WTC11 (cell line): Measurements from ENCODE around the gene REEP6. TPM values are rescaled to one million over a fixed set of nuclear protein-coding genes. Genes with fewer than 3 reads are reported as not detected.
A peak's percentile ranks its signal among the peaks of the same experiment; 100 is the strongest.

Source experiments
- ATAC-seq: fragments of 200-7000 bp; cut with Tn5 transposase; 2 replicates; pipeline ENCODE4 v1.10.0; 2021; ENCODE audit warnings: mild to moderate bottlenecking, moderate library complexity
- CTCF ChIA-PET: fragments of 300-600 bp; sonication (Branson Sonifier 250); formaldehyde crosslinking; loops from one replicate; lab custom pipeline; 2021; ENCODE audit warnings: antibody characterized with exemption; lab: Charles Lee
- POLR2A ChIA-PET: fragments of 350-600 bp; sonication (Branson Sonifier 250); formaldehyde crosslinking; loops from one replicate; lab custom pipeline; 2021; ENCODE audit warnings: antibody characterized with exemption; lab: Charles Lee
- DNase-seq: peaks from one replicate; pipeline ENCODE4 v3.0.0; 2021; ENCODE audit warnings: low spot score
- H3K27ac Mint-ChIP-seq: 2 replicates; pipeline ENCODE4 v1.8.0; 2021; ENCODE audit warnings: mixed read lengths
- H3K27me3 Mint-ChIP-seq: 2 replicates; pipeline ENCODE4 v1.8.0; 2021; ENCODE audit warnings: low read depth, mild to moderate bottlenecking, moderate library complexity, mixed read lengths
- H3K36me3 Mint-ChIP-seq: 2 replicates; pipeline ENCODE4 v1.8.0; 2021; ENCODE audit warnings: mixed read lengths
- H3K4me1 Mint-ChIP-seq: 2 replicates; pipeline ENCODE4 v1.8.0; 2022; ENCODE audit warnings: mixed read lengths
- H3K4me3 Mint-ChIP-seq: 2 replicates; pipeline ENCODE4 v1.8.0; 2021; ENCODE audit warnings: mild to moderate bottlenecking, moderate library complexity, mixed read lengths
- H3K9me3 Mint-ChIP-seq: 2 replicates; pipeline ENCODE4 v1.8.0; 2021; ENCODE audit warnings: mixed read lengths
- ATF1 ChIP-seq: sonication (generic); formaldehyde crosslinking; IDR thresholded peaks from 2 replicates; pipeline ENCODE4 v1.8.1; 2023; ENCODE audit warnings: mild to moderate bottlenecking, moderate library complexity, missing genetic modification reagents
- ATF6 ChIP-seq: sonication (generic); formaldehyde crosslinking; IDR thresholded peaks from 2 replicates; pipeline ENCODE4 v1.8.1; 2023; ENCODE audit warnings: mild to moderate bottlenecking, missing genetic modification reagents
- CREB1 ChIP-seq: sonication (generic); formaldehyde crosslinking; IDR thresholded peaks from 2 replicates; pipeline ENCODE4 v1.8.0; 2023; ENCODE audit warnings: mild to moderate bottlenecking, missing genetic modification reagents
- E2F1 ChIP-seq: sonication (generic); formaldehyde crosslinking; IDR thresholded peaks from 2 replicates; pipeline ENCODE4 v1.8.0; 2022; ENCODE audit warnings: mild to moderate bottlenecking, missing genetic modification reagents
- ELF4 ChIP-seq: sonication (generic); formaldehyde crosslinking; IDR thresholded peaks from 2 replicates; pipeline ENCODE4 v1.8.1; 2022; ENCODE audit warnings: low read depth, mild to moderate bottlenecking, moderate library complexity, missing genetic modification reagents
- ESRRA ChIP-seq: sonication (generic); formaldehyde crosslinking; IDR thresholded peaks from 2 replicates; pipeline ENCODE4 v1.8.1; 2022; ENCODE audit warnings: mild to moderate bottlenecking, missing genetic modification reagents, borderline replicate concordance
- FOXK1 ChIP-seq: sonication (generic); formaldehyde crosslinking; IDR thresholded peaks from 2 replicates; pipeline ENCODE4 v1.8.0; 2022; ENCODE audit warnings: mild to moderate bottlenecking, moderate library complexity, missing genetic modification reagents
- HMGA2 ChIP-seq: fragments of 250-450 bp; sonication (Bioruptor Pico); IDR thresholded peaks from 2 replicates; pipeline ENCODE4 v1.4.0; 2021; ENCODE audit warnings: mild to moderate bottlenecking, moderate library complexity
- IRF2 ChIP-seq: sonication (generic); formaldehyde crosslinking; IDR thresholded peaks from 2 replicates; pipeline ENCODE4 v1.8.0; 2022; ENCODE audit warnings: low read depth, missing genetic modification reagents, borderline replicate concordance
- NFE2L1 ChIP-seq: sonication (generic); formaldehyde crosslinking; IDR thresholded peaks from 2 replicates; pipeline ENCODE4 v1.8.1; 2023; ENCODE audit warnings: missing genetic modification reagents
- NR1H2 ChIP-seq: sonication (generic); formaldehyde crosslinking; IDR thresholded peaks from 2 replicates; pipeline ENCODE4 v1.9.0; 2021; ENCODE audit warnings: mild to moderate bottlenecking, moderate library complexity, missing genetic modification reagents
- NR3C1 ChIP-seq: sonication (generic); formaldehyde crosslinking; conservative IDR thresholded peaks from 2 replicates; pipeline ENCODE4 v1.8.1; 2023; ENCODE audit warnings: low read depth, mild to moderate bottlenecking, missing genetic modification reagents
- RELA ChIP-seq: sonication (generic); formaldehyde crosslinking; IDR thresholded peaks from 2 replicates; pipeline ENCODE4 v1.8.1; 2022; ENCODE audit warnings: missing genetic modification reagents, mild to moderate bottlenecking, borderline replicate concordance
- RORB ChIP-seq: fragments of 250-450 bp; sonication (Bioruptor Pico); IDR thresholded peaks from 2 replicates; pipeline ENCODE4 v1.9.0; 2021; ENCODE audit warnings: mild to moderate bottlenecking
- SP1 ChIP-seq: sonication (generic); formaldehyde crosslinking; conservative IDR thresholded peaks from 2 replicates; pipeline ENCODE4 v1.8.1; 2022; ENCODE audit warnings: missing genetic modification reagents
- TCF7 ChIP-seq: sonication (generic); formaldehyde crosslinking; IDR thresholded peaks from 2 replicates; pipeline ENCODE4 v1.8.0; 2022; ENCODE audit warnings: mild to moderate bottlenecking, low read depth, missing genetic modification reagents, moderate library complexity
- TP53 ChIP-seq: sonication (generic); formaldehyde crosslinking; IDR thresholded peaks from 2 replicates; pipeline ENCODE4 v1.8.1; 2023; ENCODE audit warnings: mild to moderate bottlenecking, missing genetic modification reagents
- ZNF317 ChIP-seq: sonication (generic); formaldehyde crosslinking; IDR thresholded peaks from 2 replicates; pipeline ENCODE4 v1.8.1; 2023; ENCODE audit warnings: low read depth, mild to moderate bottlenecking, moderate library complexity, missing genetic modification reagents, borderline replicate concordance
- ZNF416 ChIP-seq: fragments of 250-450 bp; sonication (Bioruptor Pico); IDR thresholded peaks from 2 replicates; pipeline ENCODE4 v1.9.0; 2021; ENCODE audit warnings: mild to moderate bottlenecking, inconsistent platforms
- ZNF532 ChIP-seq: fragments of 250-450 bp; sonication (Bioruptor Pico); IDR thresholded peaks from 2 replicates; pipeline ENCODE4 v1.9.0; 2021; ENCODE audit warnings: mild to moderate bottlenecking, borderline replicate concordance
- ZNF671 ChIP-seq: fragments of 250-450 bp; sonication (Bioruptor Pico); IDR thresholded peaks from 2 replicates; pipeline ENCODE4 v1.8.0; 2021; ENCODE audit warnings: mild to moderate bottlenecking
- total RNA-seq: library from RNA; stranded (reverse); gene quantifications from 3 replicates; pipeline ENCODE4 v1.2.3, GENCODE V29; 2021
- TF ChIP-seq, protein P1 (sequence below): sonication (generic); formaldehyde crosslinking; IDR thresholded peaks from 2 replicates; pipeline ENCODE4 v1.8.1; 2022; ENCODE audit warnings: mild to moderate bottlenecking, moderate library complexity, missing genetic modification reagents
- TF ChIP-seq, protein P2 (sequence below): sonication (generic); formaldehyde crosslinking; IDR thresholded peaks from 2 replicates; pipeline ENCODE4 v1.8.1; 2022; ENCODE audit warnings: mild to moderate bottlenecking, missing genetic modification reagents, moderate library complexity, borderline replicate concordance
- TF ChIP-seq, protein P3 (sequence below): fragments of 250-450 bp; sonication (Bioruptor Pico); IDR thresholded peaks from 2 replicates; pipeline ENCODE4 v1.9.0; 2021; ENCODE audit warnings: moderate library complexity, mild to moderate bottlenecking, inconsistent platforms, borderline replicate concordance

Gene REEP6
- total RNA-seq, 1 experiment from 2014 or later = 17.0 TPM

DNA sequence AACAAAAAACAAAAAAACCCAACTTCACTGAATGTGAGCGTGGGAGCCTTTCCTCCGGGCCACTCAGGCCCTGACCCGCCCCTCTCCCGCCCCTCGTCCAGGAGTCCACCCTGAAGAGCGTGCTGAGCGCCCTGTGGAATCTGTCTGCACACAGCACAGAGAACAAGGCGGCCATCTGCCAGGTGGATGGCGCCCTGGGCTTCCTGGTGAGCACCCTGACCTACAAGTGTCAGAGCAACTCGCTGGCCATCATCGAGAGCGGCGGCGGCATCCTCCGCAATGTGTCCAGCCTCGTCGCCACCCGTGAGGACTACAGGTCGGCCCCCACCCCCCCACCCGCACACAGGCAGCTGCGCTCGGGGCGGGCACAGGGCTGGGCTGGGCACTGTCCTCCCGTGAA, 29.1 kb upstream of the REEP6 start:
- ATAC-seq (no peak), DNase-seq (peak; percentile 8)
- POLR2A ChIA-PET = no interaction called here
- Mint-ChIP-seq H3K27ac (no peak overlapping the region), H3K4me1 (peaks cover 3% of the 10 kb centered on the region; the same call in 1 of the 2 replicates), H3K9me3 (no peaks in the 10 kb centered on the region), H3K36me3 (no peaks in the 10 kb centered on the region), H3K4me3 (no peak overlapping the region), H3K27me3 (peaks cover 55% of the 10 kb centered on the region)
- CTCF ChIA-PET = no interaction called here
- TF ChIP-seq ESRRA = no peak
- TF ChIP-seq RORB = no peak
- TF ChIP-seq ZNF671 (CRISPR knock-in tag) = no peak
- no peak for TF ChIP-seq RELA
- TF ChIP-seq SP1 = no peak
- no peak for TF ChIP-seq ZNF416 (CRISPR knock-in tag)
- TF ChIP-seq, protein P1, sequence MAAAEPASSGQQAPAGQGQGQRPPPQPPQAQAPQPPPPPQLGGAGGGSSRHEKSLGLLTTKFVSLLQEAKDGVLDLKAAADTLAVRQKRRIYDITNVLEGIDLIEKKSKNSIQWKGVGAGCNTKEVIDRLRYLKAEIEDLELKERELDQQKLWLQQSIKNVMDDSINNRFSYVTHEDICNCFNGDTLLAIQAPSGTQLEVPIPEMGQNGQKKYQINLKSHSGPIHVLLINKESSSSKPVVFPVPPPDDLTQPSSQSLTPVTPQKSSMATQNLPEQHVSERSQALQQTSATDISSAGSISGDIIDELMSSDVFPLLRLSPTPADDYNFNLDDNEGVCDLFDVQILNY (CRISPR knock-in tag) = no peak
- no peak for TF ChIP-seq ATF1 (CRISPR knock-in tag)
- no peak for TF ChIP-seq ZNF532

GRCh38 chr19:1465191-1466016, 25.6 kb upstream of the REEP6 start:
- ATAC-seq (peak; percentile 20), DNase-seq (peak; percentile 74)
- POLR2A ChIA-PET = interaction anchor here (1.0 to 1.7 kb wide), 3 partner anchors 10 to 21 kb away, joined by 3 to 10 read pairs (median 4); no protein-coding TSS in a partner anchor
- no peak overlapping the region for H3K4me3 Mint-ChIP-seq
- H3K9me3 Mint-ChIP-seq = no peaks in the 10 kb centered on the region
- peaks cover 64% of the 10 kb centered on the region for H3K27me3 Mint-ChIP-seq
- no peaks in the 10 kb centered on the region for H3K36me3 Mint-ChIP-seq
- no peak overlapping the region for H3K27ac Mint-ChIP-seq
- CTCF ChIA-PET = interaction anchor here (0.6 to 5.0 kb wide), 17 partner anchors 9 to 361 kb away, joined by 3 to 76 read pairs (median 7); partner anchors contain the start of gene REEP6
- H3K4me1 Mint-ChIP-seq = peaks cover 2% of the 10 kb centered on the region; the same call in 1 of the 2 replicates
- no peak for TF ChIP-seq NFE2L1 (CRISPR knock-in tag)
- TF ChIP-seq TCF7 (CRISPR knock-in tag) = no peak
- TF ChIP-seq, protein P2, sequence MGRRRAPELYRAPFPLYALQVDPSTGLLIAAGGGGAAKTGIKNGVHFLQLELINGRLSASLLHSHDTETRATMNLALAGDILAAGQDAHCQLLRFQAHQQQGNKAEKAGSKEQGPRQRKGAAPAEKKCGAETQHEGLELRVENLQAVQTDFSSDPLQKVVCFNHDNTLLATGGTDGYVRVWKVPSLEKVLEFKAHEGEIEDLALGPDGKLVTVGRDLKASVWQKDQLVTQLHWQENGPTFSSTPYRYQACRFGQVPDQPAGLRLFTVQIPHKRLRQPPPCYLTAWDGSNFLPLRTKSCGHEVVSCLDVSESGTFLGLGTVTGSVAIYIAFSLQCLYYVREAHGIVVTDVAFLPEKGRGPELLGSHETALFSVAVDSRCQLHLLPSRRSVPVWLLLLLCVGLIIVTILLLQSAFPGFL = no peak
- TF ChIP-seq ATF6 (CRISPR knock-in tag) = no peak
- TF ChIP-seq ELF4 (CRISPR knock-in tag) = no peak
- no peak for TF ChIP-seq HMGA2
- peak; percentile 86; the same call in 1 of the 2 replicates for TF ChIP-seq TP53 (CRISPR knock-in tag)
- no peak for TF ChIP-seq IRF2
- TF ChIP-seq CREB1 (CRISPR knock-in tag) = no peak
- TF ChIP-seq NR1H2 (CRISPR knock-in tag) = no peak
- no peak for TF ChIP-seq E2F1 (CRISPR knock-in tag)
- TF ChIP-seq, protein P1 (CRISPR knock-in tag) = 0 out of 2 replicates have a peak, but pooled peaks have one; percentile 21
- TF ChIP-seq FOXK1 = no peak; the same call in 1 of the 2 replicates
- TF ChIP-seq ZNF317 (CRISPR knock-in tag) = no peak
- peak; percentile 80; the same call in 1 of the 2 replicates for TF ChIP-seq NR3C1 (CRISPR knock-in tag)
- TF ChIP-seq, protein P3, sequence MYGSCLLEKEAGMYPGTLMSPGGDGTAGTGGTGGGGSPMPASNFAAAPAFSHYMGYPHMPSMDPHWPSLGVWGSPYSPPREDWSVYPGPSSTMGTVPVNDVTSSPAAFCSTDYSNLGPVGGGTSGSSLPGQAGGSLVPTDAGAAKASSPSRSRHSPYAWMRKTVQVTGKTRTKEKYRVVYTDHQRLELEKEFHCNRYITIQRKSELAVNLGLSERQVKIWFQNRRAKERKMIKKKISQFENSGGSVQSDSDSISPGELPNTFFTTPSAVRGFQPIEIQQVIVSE = no peak
